Large intestine (tissue), 3 donors: ENCODE measurements around the gene LEMD3. TPM values are rescaled to one million over a fixed set of nuclear protein-coding genes. Genes with fewer than 3 reads are reported as not detected.

Source experiments
- DNase-seq, 2 donors: peaks; one replicate each; pipeline versions ENCODE4 v3.0.0 to v3.0.0-alpha.2; 2013
- H3K27ac ChIP-seq: one replicate; pipeline ENCODE4 v1.5.1; 2013; ENCODE audit warnings: low read length
- H3K27me3 ChIP-seq: 2 replicates; pipeline ENCODE4 v1.6.1; 2013; ENCODE audit warnings: low read length; ENCODE audit not compliant: control insufficient read depth, insufficient read depth
- H3K36me3 ChIP-seq: 2 replicates; pipeline ENCODE4 v1.6.1; 2013; ENCODE audit warnings: low read length; ENCODE audit not compliant: control insufficient read depth, insufficient read depth
- H3K4me1 ChIP-seq: one replicate; pipeline ENCODE4 v1.6.1; 2013; ENCODE audit warnings: low read length; ENCODE audit not compliant: control insufficient read depth, insufficient read depth
- H3K4me3 ChIP-seq: one replicate; pipeline ENCODE4 v1.5.1; 2013; ENCODE audit warnings: low read length
- H3K9me3 ChIP-seq: one replicate; pipeline ENCODE4 v1.6.1; 2013; ENCODE audit warnings: mild to moderate bottlenecking, low read depth, low read length, moderate library complexity; ENCODE audit not compliant: control insufficient read depth
- WGBS: methylation state at CpG from one replicate; pipeline ENCODE4 v1.1.5; 2013; ENCODE audit warnings: low lambda C conversion rate; ENCODE audit not compliant: insufficient coverage; 5-methylcytosine and 5-hydroxymethylcytosine counted together
- polyA plus RNA-seq: library from polyadenylated mRNA; unstranded; fragments of 120-200 nt; gene quantifications from one replicate; pipeline ENCODE4 v1.2.1, GENCODE V29; 2013

Gene LEMD3
- polyA plus RNA-seq, 1 donor, result 33.6 TPM

- H3K27ac ChIP-seq, result no peak overlapping the region
- DNase-seq, result no peak
- H3K36me3 ChIP-seq, result peaks cover 17% of the 10 kb centered on the region
- H3K4me3 ChIP-seq, result no peak overlapping the region
- no peaks in the 10 kb centered on the region for H3K27me3 ChIP-seq
- WGBS, result 100% methylated on average over 1 of the region's 2 CpGs
- H3K4me1 ChIP-seq, result no peaks in the 10 kb centered on the region
- H3K9me3 ChIP-seq, result no peaks in the 10 kb centered on the region
Observed at GRCh38 chr12:65248656-65249633, 79.6 kb downstream of the LEMD3 start.

GRCh38 chr12:65252515-65252914, 83.1 kb downstream of the LEMD3 start:
- WGBS, result 71% methylated on average over 1 of the region's 1 CpG
- Histone ChIP-seq H3K27ac (no peak overlapping the region), H3K36me3 (peaks cover 4% of the 10 kb centered on the region), H3K4me3 (no peak overlapping the region), H3K27me3 (no peaks in the 10 kb centered on the region), H3K9me3 (no peaks in the 10 kb centered on the region), H3K4me1 (no peaks in the 10 kb centered on the region)
- no peak for DNase-seq

- Histone ChIP-seq H3K27ac (no peak overlapping the region), H3K27me3 (no peaks in the 10 kb centered on the region), H3K4me3 (no peak overlapping the region), H3K9me3 (no peaks in the 10 kb centered on the region), H3K4me1 (no peaks in the 10 kb centered on the region), H3K36me3 (no peaks in the 10 kb centered on the region)
- DNase-seq, result no peak
Observed at GRCh38 chr12:65257986-65258385, 88.6 kb downstream of the LEMD3 start.

- no peaks in the 10 kb centered on the region for H3K9me3 ChIP-seq
- H3K27ac ChIP-seq, result no peak overlapping the region
- no peaks in the 10 kb centered on the region for H3K4me1 ChIP-seq
- no peaks in the 10 kb centered on the region for H3K36me3 ChIP-seq
- H3K4me3 ChIP-seq, result no peak overlapping the region
- no peak for DNase-seq
- no peaks in the 10 kb centered on the region for H3K27me3 ChIP-seq
Observed at GRCh38 chr12:65259501-65259900, 90.1 kb downstream of the LEMD3 start.

GRCh38 chr12:65263777-65264176, 94.4 kb downstream of the LEMD3 start:
- H3K36me3 ChIP-seq, result no peaks in the 10 kb centered on the region
- H3K27me3 ChIP-seq, result no peaks in the 10 kb centered on the region
- DNase-seq, result no peak
- WGBS, result 100% methylated on average over 3 of the region's 4 CpGs
- H3K4me1 ChIP-seq, result no peaks in the 10 kb centered on the region
- H3K9me3 ChIP-seq, result no peaks in the 10 kb centered on the region
- H3K27ac ChIP-seq, result no peak overlapping the region
- no peak overlapping the region for H3K4me3 ChIP-seq

GRCh38 chr12:65266408-65266807, 97.0 kb downstream of the LEMD3 start:
- DNase-seq, result no peak
- no peak overlapping the region for H3K27ac ChIP-seq
- no peak overlapping the region for H3K4me3 ChIP-seq
- H3K27me3 ChIP-seq, result no peaks in the 10 kb centered on the region
- H3K36me3 ChIP-seq, result no peaks in the 10 kb centered on the region
- WGBS, result no CpG with 5 or more reads among the region's 3 CpGs
- no peaks in the 10 kb centered on the region for H3K9me3 ChIP-seq
- no peaks in the 10 kb centered on the region for H3K4me1 ChIP-seq

- Histone ChIP-seq H3K4me3 (no peak overlapping the region), H3K27ac (no peak overlapping the region), H3K27me3 (peaks cover 4% of the 10 kb centered on the region), H3K9me3 (no peaks in the 10 kb centered on the region), H3K36me3 (no peaks in the 10 kb centered on the region), H3K4me1 (no peaks in the 10 kb centered on the region)
- no CpG with 5 or more reads among the region's 1 CpG for WGBS
- no peak for DNase-seq
Observed at GRCh38 chr12:65269603-65270002, 100.2 kb downstream of the LEMD3 start.

GRCh38 chr12:65274602-65275272, 105.4 kb downstream of the LEMD3 start:
- Histone ChIP-seq H3K4me1 (no peaks in the 10 kb centered on the region), H3K36me3 (no peaks in the 10 kb centered on the region), H3K9me3 (peaks cover 5% of the 10 kb centered on the region), H3K27ac (no peak overlapping the region), H3K27me3 (peaks cover 36% of the 10 kb centered on the region), H3K4me3 (no peak overlapping the region)
- no peak for DNase-seq
- 80% methylated on average over 1 of the region's 7 CpGs for WGBS

- H3K36me3 ChIP-seq, result no peaks in the 10 kb centered on the region
- no peak for DNase-seq
- no peaks in the 10 kb centered on the region for H3K4me1 ChIP-seq
- H3K9me3 ChIP-seq, result peaks cover 5% of the 10 kb centered on the region
- WGBS, result 80% methylated on average over 1 of the region's 3 CpGs
- H3K27me3 ChIP-seq, result peaks cover 36% of the 10 kb centered on the region
- H3K27ac ChIP-seq, result no peak overlapping the region
- H3K4me3 ChIP-seq, result no peak overlapping the region
Observed at GRCh38 chr12:65275627-65276026, 106.2 kb downstream of the LEMD3 start.

GRCh38 chr12:65276916-65277530, 107.6 kb downstream of the LEMD3 start:
- Histone ChIP-seq H3K27me3 (peaks cover 39% of the 10 kb centered on the region), H3K36me3 (no peaks in the 10 kb centered on the region), H3K27ac (no peak overlapping the region), H3K4me1 (no peaks in the 10 kb centered on the region), H3K9me3 (peaks cover 5% of the 10 kb centered on the region), H3K4me3 (no peak overlapping the region)
- no peak for DNase-seq
- WGBS, result 89% methylated on average over 3 of the region's 3 CpGs
